AML-193 (cell line): Measurements from ENCODE around the gene CALML6.

Experiments
- DNase-seq, 2 experiments: peaks; one replicate each; lab custom pipeline; 2025; lab: John Stamatoyannopoulos, UW

Gene CALML6

DNA sequence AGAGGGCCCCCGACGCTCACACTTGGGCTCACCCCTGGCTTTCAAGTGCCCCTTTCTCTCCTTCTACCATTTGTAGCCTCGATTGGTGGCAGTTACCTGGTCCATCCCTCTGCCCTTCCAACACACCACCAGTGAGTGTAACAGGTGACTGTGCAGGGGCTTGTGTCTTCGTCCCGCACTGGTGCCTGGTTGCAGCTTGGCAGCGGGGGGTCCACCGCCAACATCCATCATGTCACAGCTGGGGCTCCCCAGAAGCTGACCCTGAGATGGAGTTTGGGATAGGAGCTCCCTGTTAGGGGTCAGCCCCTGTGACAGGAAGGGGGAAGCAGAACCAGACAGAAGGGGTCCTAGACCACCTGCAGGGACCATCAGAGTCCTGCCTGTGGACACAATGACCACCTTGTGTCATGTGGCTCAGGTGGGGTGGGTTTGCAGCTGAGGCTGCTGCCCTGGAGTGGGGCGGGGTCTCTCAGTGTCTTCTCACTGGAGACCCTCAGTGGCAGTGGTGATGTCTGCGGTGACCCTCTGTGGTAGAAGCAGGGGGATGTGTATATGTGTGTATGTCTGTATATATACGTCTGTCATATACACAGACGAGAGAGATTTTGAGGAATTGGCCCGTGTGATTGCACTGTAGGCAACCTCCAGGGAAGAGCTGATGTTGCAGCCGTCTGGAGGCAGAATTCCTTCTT, 3.6 kb upstream of the CALML6 start:
- DNase-seq = no peak

DNA sequence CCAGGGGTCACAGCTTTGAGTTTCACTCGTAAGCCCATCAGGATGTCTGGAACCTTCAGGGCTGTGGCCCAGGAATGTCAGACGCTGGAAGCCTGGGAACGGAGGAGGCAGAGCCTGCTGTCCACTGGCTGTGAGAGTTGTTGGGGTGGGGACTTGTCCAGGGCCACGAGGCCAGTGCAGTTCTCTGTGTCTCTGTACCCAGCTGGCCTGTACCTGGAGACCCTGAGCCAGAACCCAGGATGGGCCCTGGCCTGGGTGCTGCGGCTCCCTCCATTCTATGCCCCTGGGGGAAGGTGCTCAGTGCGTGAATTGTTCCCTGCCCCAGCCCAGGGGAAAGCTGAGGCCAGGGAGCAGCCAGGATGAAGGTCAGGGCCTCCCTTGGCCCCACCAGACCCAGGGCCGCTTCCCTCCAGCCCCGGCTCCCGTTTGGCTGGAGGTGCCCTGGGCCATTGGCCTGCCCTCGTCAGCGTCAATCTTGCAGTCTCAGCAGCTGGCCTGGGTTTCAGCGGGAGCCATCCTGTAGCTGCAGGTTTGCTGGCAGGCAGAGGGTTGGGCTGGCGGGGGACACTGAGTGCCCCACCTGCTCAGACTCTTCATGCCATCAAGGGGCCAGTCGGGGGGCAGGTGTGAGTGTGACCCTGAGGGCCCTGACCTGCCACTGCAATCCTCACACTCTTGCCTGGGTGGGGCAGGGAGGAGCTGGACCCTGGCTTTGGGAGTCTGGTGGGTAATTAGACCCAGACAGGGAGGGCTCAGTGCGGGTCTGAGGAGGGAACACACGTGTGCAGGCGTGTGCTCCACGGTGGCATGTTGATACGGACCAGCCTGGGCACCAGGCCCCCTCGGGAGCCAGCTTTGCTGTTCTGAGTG, 724 bp upstream of the CALML6 start:
- DNase-seq = no peak

DNA sequence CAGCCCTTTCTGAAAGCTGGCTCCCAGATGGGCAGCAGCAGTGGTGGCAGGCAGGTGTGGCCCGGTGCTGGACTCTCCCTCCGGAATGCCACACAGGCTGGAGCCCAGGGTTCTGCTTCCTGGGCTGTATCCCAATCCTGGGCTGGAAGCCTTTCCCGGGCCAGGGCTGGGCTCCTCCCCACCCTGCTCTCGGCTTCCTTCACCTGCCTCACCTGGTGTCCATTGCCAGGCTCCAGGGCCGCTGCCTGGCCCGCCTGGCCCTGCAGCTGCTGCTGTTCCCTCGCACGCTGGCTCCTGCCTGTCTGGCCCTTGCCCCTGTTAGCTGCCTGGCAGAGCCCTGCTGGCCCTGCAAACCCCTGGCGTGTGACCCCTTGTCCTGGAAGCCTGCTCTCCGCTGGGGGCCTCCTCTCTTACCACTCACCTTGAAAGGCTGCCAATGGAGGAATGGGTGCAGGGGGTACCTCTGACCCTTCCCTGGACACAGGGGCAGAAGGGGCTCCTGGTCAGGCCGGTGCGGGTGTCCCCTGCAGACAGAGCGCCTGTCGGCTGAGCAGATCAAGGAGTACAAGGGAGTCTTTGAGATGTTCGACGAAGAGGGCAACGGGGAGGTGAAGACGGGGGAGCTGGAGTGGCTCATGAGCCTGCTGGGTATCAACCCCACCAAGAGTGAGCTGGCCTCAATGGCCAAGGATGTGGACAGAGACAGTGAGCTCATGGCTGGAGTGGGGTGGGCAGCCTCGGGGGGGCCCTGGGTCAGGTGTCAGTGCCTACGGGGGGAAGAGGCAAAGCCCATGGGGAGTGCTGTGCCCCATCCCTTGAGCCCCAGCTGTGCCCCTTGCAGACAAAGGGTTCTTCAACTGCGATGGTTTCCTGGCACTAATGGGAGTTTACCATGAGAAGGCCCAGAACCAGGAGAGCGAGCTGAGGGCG, 1.1 kb downstream of the CALML6 start:
- no peak for DNase-seq

DNA sequence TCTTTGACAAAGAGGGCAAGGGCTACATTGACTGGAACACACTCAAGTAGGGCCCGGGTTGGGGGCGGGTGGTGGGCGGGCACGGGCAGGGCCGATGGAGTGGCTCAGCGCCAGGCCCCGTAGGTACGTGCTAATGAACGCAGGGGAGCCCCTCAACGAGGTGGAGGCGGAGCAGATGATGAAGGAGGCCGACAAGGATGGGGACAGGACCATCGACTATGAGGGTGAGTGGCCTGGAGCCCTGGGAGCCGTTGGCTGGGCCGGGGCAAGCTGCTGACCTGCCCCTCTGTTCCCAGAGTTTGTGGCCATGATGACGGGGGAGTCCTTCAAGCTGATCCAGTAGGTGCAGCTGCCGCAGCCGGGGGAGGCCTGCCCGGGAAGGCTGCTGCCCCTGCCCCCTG, 1.8 kb downstream of the CALML6 start:
- DNase-seq = no peak

DNA sequence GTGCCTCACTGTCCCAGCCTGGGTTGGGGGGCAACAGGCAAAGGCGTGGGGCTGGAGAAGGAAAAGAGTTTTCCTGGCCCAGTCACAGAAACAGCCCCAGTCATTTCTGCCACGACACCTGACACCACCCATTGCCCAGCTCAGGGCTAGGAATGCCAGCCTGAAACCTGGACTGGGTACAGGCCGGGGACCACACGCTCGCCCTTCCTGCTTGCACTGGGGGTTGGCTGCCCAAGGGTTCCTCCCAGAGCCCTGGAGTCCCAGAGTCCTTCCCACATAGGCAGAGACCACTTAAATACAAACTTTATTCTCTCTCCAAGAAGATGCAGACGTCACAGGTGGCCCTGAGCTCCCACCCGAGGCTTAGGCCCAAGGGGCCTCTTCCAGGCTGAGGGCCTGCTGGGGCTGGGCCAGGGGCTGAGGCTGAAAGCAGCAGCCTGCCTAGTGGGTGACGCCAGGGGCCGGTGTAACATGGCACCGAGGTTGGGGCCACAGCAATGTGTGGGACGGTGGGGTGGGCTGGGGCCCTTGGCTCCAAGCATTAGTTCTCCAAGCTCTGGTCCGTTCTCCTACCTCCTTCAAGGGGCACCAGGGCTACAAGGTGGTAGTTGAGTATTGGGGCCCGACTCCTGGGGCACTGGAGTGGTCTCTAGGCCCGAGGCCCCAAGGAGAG, 2.4 kb downstream of the CALML6 start:
- DNase-seq = no peak

DNA sequence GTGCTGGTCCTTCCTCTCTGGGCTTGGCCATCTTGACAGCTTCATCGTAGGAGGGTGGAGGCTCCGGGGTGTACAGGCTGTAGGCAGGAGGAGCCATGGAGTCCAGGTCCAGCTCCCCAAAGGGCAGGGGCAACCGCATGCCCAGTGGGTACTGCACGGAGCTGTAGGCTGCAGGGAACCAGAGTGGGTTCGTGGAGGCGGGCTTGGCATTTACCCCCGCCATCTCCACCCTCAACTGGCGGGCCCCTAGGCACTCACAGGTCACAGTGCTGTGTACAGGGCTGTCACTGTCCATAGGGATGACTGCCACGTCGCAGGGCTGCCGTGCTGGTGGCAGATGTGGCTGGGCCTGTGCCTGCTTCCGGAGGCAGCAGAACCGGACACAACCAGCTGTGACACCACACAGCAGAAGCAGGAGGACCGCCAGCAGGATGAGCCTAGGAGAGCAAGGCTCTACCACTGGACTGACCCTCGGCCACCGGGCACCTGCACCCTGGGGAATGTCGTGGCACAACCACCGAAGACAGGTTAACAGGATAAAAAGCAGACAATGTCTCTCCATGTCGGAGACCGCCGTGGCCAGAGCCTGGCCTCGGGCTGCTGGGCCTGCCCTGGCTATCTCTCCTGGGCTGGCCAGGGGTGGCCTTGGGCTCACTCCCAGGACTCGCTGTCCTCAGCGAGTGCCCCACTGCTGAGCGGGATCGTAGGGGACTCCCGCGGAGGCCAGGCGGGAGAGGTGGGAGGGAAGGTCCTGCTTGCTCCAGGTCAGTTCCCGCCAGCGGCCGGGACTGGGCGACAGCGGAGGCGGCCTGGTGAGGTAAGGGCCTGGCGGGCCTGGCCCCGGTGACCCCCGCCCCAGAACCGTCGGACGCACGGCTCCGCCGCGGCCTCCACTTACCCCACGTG, 3.2 kb downstream of the CALML6 start:
- DNase-seq = no peak

DNA sequence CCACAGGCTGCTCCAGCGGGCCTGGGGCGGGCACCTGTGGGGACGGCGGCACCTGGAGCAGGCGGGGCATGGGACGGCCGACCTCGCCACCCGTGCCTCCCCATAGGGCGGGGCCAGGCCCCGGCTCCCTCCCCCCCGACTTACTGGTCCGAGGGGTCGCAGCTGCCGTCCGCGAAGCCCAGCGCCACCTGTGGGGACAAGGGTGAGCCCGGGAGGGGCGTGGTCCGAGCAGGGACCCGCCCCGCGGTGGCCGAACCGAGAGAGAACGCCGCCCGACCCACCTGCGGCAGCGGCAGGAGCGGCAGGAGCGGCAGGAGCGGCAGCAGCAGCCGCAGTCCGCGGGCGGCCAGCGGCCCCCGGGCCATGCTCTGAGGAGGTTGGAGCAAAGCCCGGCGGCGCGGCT, 3.8 kb downstream of the CALML6 start, which contains the start of gene TMEM52:
TSS of gene TMEM52 (minus strand) at position 379 of the 403 bp plus-strand sequence. CDS start at position 365, 14 bp downstream.
- no peak for DNase-seq

DNA sequence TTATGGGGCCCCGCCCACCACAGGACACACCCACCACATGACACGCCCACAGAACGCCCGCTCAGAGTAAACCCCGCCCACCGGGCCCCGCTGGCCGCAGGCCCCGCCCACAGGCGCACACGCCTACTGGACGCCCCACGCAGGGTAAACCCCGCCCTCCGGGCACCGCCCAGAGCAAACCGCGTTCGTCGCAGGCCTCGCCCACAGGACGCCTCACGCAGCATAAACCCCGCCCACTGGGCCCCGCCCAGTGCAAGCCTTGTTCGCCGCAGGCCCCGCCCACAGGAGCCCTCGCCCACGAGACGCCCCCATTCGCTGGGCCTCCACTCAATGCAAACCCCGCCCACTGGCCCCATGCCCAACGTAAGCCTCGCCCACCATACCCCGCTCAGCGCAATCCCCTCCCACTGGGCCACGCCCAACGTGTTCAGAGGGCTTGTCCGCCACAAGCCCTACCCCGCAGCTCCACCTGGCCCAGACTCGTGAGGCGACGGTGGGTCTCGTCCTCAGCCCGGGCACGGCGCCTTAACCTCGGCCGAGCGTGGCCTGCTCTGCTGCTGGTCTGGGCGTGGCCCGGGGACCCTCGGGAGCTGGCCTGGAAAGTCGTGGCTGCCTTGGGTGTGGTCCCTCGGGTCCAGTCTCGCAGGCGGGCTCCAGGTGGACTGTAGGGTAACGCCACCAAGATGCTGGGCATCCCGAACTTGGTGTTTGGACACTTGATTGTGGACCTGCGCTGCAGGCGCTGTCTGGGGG, 4.4 kb downstream of the CALML6 start:
- DNase-seq = peak; percentile 84 to 86

DNA sequence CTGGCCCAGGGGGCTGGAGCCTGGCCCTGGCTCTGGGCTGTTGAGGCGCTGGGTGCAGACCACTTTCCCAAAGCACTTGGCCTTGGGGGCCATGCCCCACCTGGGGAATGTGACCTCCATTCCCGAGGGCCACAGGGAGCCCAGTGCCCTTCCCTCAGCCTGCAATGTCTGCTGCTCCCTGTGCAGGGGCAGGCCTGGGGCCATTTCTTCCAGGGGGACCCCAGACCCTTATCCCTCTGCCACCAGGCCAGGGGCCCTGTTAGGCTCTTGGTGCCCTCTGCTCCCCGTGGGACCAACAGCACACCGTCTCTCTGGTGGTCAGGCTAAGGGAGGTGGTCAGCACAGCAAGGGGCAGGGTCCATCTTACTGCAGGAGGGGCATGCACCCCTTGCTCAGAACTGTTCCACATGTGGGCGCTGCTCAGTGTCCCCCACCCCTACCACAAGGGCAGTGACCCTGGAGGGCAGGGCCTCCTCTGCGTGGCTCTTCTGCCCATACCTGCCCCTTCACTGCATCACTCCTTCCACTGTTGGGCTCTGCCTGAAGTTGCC, 5.1 kb downstream of the CALML6 start:
- DNase-seq = no peak

DNA sequence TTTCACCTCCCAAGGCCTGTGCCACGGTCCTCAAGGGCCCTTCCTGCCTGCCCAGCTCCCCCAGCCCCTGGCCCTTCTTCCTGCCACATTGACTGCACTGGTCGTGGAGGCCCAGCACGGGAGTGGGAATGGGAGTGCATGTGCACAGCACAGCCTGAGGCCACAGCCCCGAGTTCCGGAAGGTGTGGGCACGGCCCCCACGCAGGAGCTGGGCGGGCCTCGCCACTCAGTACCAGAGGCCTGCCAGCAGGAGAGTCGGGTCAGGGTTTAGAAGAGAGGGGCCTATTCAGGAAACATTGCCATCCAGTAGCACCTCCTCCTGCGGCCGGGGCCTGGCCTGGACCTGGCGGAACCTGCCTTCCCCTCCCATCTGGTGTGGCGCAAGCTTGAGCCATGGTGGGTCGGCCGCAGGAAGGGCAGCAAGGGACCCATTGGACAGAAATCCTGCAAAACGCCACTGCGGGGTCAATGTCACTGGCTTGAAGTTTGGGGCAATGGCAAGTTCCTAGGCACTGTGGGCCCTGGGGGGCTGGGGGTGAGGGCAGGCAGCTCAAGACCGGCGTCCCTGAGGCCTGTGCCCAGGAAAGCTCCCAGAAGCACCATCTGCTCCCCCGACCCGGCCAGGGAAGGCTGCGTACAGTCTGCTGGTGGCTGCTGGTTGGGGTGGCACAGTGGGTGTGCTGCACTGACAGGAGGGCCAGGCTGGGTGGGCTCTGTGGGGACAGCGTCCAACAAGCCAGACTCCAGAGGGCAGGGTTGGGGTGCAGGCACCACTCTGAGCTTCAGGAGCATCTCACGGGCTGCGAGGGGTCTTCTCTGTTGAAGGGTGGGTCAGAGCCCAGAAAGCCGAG, 5.8 kb downstream of the CALML6 start:
- DNase-seq = no peak

DNA sequence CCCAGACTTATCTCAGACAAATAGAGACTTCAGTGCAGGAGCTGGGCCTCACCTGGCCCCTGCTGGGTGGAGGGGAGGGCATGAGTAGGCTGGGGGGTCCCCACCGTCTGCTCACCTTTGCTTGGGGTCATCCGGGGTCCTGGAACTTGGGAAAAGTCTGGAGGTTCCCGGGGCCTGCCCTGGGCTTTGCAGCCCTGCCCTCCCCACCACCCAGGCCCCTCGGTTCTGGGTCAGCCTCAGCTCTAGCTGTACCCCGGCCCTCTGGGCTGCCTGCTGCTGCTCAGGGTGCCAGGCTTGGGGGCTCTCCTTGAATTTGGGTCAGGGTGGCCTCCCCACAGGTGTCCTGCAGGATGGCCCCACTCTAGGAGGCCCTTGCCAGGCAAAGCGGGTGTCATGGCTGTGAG, 6.4 kb downstream of the CALML6 start:
- no peak for DNase-seq

DNA sequence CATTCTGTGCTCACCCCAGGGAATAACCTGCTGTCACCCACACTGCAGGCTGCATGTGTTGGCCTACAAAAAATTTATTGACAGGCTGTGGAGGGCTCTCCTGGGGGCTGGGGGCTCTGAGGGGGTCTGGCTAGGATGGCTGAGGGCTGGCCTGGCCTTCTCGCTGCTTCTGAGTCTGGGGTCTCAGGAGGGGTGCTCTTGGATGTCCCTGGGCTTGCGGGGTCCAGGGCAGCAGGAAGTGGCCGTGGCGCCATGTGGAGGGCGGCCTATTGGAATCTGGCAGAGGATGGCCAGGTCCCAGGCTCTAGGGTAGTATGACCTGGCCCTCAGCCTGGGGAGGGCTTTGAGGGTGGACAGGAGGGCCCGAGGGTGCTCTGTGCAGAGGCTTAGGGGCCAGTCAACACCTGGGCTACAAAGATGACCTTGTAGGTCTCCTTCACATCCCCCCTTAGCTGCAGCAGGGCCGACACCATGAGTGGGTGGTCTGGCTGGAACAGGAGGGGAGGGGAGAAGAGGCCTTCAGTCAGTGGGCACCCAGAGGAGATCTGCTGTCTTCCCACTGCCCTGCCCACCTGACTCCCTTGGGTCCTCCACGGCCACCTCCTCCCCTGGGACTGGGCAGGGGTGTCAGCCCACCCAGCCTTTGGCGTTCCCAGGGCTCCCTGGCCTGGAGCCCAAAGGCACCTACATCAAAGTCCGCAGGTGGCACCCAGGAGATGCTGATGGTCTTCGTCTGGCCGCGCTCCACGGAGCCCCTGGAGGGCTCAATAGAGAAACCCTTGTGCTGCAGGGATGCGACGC, 7.0 kb downstream of the CALML6 start:
- no peak for DNase-seq

DNA sequence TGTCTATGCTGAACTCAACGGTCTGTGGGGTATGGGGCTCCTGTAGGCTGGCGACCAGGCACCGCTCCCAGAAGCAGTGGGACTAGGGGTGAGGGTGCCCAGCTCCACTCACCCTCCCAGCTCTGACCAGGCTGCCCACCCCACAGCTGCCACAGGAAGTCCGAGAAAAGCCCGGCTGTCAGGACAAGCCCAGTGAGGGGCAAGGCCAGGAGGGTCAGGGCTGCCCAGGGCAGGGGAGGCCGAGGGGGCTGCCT, 7.6 kb downstream of the CALML6 start:
- DNase-seq = no peak

DNA sequence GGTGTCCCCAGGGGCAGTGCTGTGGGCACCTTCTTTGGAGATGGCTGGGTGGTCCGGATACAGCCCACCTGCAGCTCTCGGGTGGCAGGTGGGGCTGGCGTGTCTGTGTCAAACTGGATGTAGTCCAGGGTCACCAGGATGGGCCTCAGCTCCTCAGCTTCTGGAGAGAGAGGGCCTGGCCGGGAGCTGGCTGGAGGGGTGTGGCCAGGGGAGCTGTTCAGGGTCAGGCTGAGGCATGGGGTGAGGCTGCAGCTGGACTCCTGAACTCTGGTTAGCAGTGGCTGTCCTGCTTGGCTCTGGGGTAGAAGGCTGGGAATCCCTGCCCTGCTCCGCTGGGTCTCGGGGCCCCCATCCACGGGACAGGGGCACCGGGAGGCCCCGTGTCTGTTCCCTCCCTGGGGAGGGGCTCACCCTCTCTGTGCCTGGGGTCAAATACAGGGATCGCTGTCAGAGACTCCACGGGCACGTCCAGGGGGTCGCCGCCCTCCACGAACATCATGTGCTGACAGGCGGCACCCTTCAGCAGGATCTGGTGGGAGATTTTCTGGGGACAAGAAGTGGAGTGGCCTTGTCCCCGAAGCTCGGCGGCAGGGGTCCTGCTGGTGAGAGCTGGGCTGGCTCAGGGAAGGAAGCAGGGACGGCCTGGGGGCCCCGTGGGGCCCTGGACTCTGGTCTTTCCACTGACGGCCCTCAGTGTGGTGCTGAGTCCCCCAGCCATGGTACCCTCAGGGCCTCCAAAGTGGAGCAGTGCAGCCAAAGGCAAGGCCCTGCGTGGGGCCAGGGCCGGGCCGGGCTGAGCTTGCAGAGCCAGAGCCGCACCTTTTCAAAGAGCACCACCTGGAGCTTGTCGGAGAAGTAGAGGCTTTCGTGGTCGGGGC, 8.1 kb downstream of the CALML6 start:
- DNase-seq = no peak

DNA sequence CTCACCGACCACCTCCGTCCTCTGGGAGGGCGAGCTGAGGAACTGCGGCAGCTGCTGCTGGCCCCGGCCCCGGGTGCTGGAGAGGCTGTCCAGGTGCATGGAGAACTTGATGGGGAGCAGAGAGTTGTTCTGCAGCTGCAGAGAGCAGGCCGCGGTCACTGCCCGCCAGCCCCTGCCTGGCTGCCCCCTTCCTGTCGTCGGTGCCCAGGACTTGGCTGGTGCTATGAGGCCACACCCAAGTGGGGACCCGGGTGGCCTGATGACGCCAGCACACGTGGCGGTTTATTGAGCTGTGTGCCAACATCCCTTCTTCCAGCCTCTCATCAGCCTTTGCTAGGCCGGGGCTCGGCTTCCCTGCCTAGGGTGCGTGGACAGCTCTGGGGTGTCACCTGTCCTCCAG, 9.3 kb downstream of the CALML6 start:
- DNase-seq = no peak

DNA sequence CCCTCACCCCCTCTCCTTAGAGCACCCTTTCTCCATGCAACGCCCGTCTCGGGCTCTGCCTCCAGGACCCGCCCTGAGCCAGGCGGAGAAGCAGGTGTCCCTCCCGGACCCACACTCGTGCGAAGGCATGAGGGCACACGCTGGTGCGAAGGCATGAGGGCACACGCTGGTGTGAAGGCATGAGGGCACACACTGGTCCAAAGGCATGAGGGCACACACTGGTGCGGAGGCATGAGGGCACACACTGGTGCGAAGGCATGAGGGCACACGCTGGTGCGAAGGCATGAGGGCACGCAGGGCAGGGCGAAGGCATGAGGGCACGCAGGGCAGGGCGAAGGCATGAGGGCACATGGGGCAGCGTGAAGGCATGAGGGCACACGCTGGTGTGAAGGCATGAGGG, 9.8 kb downstream of the CALML6 start:
- DNase-seq = no peak
